GM20000 (cell line): Measurements from ENCODE around the gene ZBTB18.
"Not testable (repeated sequence)": the region's sequence is repeated elsewhere in the genome, so short reads cannot be mapped to it uniquely, and the experiment has no call there.

ENCODE experiments used
- DNase-seq: peaks from one replicate; pipeline ENCODE4 v3.0.0; 2012; ENCODE audit warnings: low spot score
- TF ChIP-seq, protein P1 (sequence below): IDR thresholded peaks from 2 replicates; pipeline ENCODE4 v1.5.1; 2012; ENCODE audit warnings: mild to moderate bottlenecking, control low read depth; ENCODE audit errors: extremely low read depth, missing control alignments

Gene ZBTB18

DNA sequence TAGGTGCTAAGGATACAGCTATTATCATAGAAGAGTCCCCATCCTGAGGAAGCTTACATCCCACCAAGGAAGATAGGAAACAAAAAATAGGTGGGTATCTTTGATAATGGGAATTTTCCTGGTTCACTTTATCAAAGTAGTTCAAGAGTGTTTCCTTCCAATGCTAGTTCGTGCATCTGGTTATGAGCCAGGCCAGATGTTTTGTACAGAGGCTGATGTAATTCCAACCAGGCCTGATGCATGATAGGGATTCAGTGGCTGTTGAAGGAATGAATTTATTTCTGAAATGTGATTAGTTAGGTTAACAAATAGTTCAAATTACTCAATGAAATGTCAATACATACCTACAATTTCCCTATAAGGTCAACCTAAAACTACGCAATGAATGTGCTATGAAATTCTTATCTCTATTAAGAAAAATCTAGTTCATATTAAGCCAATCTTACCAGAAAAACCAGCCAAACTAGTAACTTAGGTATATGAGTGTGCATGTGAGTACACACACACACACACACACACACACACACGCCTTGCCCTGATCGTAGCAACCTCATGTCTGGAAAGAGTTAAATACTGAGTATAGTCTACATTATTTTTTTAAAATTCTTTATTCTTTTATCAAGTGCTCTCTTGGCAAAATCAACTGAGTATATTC, 9.5 kb upstream of the ZBTB18 start:
- TF ChIP-seq, protein P1, sequence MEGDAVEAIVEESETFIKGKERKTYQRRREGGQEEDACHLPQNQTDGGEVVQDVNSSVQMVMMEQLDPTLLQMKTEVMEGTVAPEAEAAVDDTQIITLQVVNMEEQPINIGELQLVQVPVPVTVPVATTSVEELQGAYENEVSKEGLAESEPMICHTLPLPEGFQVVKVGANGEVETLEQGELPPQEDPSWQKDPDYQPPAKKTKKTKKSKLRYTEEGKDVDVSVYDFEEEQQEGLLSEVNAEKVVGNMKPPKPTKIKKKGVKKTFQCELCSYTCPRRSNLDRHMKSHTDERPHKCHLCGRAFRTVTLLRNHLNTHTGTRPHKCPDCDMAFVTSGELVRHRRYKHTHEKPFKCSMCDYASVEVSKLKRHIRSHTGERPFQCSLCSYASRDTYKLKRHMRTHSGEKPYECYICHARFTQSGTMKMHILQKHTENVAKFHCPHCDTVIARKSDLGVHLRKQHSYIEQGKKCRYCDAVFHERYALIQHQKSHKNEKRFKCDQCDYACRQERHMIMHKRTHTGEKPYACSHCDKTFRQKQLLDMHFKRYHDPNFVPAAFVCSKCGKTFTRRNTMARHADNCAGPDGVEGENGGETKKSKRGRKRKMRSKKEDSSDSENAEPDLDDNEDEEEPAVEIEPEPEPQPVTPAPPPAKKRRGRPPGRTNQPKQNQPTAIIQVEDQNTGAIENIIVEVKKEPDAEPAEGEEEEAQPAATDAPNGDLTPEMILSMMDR: no peak
- no peak for DNase-seq

DNA sequence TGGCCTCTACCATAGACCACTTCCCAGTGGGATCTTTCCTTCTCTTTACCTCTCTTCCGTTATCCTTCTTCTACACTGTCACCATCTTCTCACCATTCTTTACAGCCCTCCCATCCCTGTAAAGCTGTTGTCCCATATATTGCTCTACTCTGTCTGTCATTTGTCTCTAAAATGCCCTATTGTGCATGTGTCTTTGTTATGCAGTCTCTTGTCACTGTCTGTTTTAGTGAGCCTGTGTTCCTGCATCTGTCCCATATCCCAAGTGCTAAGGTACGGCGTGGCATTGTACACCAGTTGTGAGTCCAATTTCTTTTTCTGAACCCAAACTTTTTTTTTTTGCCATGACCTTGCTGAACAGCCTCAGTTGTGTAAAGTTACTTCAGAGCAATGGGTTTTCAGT, 8.8 kb upstream of the ZBTB18 start:
- TF ChIP-seq, protein P1: no peak

DNA sequence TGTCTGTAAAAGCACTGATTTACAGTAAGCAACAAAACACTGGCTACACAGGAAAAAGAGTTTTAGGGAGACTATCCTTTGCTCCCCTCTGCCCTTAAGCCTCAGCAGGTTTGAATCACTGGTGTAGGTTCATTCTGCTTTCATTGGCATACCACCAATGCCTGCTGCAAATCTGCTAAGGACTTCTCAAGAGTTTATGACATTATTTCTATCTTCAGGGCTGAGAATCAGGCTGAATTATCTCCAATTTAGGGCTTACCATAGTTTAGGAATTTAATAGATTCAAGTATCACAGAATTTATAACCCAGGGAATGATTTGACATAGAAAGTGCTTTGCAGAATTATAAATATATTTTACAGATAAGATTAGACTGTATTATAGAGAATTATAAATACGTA, 6.7 kb upstream of the ZBTB18 start:
- no peak for DNase-seq
- TF ChIP-seq, protein P1: no peak

More for the DNA sequence above, 8.8 kb upstream of the ZBTB18 start:
- no peak for DNase-seq

DNA sequence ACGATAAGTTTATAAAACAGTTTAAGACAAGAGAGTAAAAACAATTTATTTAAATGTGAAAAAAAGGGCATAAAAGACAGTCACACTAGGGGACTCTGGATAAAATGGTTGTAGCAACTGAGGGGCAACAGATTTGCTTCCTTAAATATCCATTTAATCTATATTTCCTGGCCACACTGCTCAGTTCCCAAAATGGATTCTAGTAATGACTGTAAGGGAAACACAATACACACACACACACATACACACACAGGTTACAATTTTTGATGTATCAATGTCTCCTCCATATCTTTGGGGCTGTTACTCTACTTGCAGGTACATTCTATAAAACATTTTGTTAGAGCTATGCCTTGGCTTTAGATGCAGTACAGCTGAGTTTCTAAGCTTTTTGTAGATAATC, 4.8 kb upstream of the ZBTB18 start:
- DNase-seq: not testable (repeated sequence)

DNA sequence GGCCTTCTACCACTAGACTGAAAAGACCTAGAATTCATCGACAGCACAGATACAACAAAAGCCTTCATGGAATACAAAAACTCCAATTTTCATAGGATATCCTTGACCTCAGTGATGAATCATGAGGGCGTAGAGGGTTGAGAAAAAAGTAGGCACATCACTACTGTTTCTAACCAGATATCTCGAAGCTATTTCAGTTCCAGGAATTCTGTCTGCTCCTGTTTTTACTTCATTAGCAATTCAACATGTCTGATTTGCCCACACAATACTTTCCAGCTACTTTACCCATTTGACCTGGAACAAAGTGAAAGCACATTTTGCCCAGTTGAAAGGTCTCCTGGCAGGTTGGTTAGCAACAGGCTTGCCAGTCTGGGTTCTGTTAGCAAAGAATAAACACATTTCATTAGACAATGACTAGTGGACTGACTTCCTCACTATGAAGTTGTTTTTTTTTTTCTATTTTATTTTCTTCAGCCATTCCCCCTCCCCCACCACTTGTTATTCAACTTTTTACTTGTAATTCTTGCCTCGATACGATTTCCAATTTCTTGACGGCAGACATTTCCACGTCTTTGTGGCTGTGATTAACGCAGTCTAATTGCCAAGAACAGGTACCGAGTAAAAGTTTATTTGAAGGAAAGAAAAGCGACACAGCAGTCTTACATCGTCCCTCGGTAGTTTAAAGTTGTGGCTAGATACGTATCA, 4.0 kb upstream of the ZBTB18 start:
- TF ChIP-seq, protein P1: no peak
- no peak for DNase-seq

DNA sequence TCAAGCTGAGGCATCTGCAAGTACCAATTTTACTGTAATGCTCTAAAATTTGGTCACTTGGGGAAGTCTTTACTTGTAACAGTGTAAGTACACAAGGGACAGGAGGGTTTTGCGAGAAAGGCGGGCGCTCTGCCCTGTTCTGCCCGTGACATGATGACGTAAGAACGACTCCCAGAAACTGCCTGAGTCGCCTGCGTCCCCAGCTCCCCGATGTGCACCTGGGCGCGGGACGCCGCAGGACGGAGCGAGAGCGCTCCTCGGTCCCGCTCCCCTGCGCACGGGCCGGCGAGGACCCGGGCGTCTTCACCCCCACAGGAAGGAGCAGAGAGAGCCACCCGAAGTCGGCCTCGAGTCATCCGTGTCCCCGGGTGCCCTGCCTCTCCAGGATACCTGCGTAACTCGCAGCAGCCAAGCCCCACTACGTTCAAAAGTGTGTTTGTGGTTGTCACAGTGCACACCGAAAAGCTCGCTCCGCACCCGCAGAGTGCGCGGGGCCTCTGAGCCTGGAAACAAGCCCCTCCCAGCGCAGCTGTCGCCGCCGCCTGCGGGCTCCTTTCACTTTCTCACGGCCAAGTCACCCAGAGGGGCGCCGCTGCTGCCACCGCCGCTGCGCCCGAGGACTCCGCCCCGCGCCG, 3.3 kb upstream of the ZBTB18 start:
- peak; percentile 60 for DNase-seq
- TF ChIP-seq, protein P1: no peak

DNA sequence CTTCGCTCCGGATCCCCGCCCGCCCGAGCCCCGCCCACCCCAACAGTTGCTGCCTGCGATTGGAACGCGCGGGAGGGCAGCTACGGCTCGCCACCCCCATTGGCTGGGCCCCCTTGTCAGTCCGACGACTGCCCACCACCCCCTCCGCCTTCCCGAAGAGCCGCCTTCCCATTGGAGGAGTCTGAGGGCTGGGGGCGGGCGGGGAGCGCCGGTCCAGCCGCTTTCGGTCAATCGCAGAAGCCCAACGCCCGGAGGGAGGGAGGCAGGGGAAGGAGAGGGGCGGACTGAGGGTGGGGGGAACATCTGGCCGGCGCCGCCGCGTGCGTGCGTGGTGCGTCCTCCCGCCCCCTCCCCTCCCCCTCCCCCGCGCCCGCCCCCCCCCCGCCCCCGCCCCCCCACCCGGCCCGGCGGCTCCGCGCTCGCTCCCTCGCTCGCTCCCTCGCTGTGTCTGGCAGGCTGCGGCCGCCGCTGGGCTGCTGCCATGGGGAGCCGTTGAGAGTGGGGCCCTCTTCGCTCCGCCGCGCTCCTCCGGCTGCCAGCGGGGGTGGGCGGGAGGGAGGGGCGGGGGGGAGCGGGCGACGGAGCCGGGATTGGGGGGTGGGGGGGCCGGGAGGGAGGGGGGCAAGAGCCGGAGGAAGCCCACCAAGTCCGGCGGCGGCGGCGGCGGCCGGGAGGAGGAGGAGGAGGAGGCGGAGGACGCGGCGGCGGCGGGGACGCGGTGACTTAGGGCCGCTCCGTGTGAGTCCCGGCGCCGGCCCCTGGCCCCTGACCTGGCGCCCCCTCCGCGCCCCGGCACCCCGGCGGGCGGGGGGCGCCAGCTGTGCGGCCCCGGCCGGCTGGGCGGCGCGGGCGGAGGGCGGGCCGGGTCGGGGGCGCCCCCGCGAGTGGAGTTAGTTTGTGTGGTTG, 2.6 kb upstream of the ZBTB18 start:
- TF ChIP-seq, protein P1: no peak
- peak; percentile 98 for DNase-seq
